HG03521 (cell line): Measurements from ENCODE around the gene CD151.

Source experiments
- ATAC-seq: cut with Tn5 transposase; IDR thresholded peaks from one replicate; pipeline ENCODE4 v1.9.1; 2021; ENCODE audit warnings: mild to moderate bottlenecking, moderate library complexity; ENCODE audit not compliant: unreplicated experiment

CD151 gene

DNA sequence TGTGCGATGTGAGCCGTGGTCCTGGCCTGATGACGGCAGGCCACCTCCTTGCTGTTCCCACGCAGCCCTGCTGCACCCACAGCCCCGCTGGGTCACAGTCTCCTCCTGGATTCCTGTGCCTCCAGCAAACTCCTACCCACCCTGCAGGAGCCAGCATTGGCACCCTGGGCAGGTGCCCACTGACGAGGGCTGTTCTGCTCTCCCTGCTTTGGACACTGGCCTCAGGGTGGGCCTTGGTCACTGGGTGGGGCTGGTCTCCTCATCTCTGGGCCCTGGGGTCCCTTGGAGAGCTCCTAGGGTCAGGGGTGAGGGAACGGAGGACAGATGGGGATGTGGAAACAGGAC is 22.6 kb downstream of the CD151 start:
- ATAC-seq, result no peak

DNA sequence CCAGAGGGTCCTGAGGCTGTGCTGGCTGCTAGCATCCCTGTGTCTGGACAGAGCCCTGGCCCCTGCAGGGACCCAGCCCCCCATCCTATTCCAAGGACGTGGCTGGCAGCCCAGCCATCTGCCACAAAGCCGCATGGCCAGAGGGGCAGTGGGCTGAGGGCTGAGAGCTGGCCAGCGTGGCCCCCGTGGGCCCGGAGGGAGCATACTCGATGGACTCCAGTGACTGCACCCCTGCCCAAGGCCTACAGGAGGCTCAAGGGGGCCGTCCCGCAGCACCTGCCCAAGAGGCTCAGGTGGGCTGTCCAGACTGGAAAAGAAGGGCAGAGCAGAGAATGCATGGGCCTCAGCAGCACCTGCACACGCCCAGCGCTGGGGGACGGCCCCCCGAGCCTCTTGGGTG is 23.0 kb downstream of the CD151 start:
- ATAC-seq, result no peak

DNA sequence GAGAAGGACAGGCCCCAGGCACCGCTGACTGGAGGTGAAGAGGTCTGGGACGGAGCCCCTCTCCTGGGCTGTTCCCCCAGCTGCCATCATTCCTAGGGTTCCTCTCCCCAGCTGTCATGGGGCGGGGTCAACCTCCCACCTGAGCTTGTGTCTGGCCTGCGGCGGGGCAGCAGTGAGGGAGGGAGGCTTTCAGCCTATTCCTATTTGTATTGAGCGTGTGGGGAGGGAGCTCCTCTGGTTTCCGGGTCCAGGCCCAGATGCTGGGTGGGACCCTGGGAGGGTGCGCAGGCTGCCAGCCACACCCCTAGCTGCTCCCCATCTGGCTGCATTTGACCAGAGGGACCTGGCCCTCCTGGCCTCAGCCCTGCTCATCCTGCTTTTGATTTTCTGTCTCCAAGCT is 23.6 kb downstream of the CD151 start:
- no peak for ATAC-seq

DNA sequence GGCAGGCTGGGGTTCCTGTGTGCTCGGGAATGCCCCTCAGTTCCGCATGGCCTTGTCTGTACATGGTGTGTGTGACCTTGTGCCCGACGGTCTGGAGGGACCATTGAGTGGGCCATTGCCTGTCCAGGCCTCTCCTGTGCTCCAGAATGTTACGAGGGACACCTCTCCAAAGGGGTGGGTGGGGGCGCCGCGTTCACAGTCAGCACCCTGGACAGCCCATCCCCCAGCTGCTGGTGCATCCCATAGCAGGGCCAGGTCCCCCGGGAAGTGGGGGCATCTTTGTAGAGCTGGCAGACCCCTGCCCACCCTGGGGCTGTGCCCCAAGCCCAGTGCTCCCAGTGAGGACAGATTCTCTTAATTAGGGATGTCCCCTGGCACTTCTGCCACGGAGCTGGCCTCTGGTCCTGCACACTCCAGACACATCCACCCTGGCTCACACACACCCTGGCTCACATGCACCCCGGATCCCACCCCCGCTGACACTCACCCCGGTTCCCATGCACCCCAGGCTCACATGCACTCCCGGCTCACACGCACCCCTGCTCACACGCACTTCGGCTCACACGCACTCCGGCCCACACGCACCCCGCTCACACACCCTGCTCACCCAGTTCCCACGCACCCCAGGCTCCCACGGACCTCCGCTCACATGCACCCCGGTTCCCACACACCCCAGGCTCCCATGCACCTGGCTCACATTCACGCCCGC is 25.5 kb downstream of the CD151 start:
- ATAC-seq, result no peak

DNA sequence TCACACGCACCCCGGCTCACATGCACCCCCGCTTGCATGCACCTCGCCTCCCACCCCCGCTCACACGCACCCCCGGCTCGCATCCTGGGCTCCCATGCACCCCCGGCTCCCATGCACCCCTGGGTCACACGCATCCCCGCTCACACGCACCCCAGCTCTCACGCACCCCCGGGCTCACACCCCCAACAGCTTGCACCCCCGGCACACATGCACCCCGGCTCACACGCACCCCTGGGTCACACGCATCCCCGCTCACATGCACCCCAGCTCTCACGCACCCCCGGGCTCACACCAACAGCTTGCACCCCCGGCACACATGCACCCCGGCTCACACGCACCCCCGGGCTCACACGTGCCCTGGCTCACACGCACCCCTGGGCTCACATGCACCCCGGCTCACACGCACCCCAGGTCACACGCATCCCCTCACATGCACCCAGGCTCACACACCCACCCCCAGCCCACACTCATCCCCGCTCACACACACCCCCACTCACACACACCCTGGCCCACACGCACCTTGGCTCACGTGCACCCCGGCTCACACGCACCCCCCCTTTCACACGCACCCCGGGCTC is 26.1 kb downstream of the CD151 start:
- no peak for ATAC-seq

DNA sequence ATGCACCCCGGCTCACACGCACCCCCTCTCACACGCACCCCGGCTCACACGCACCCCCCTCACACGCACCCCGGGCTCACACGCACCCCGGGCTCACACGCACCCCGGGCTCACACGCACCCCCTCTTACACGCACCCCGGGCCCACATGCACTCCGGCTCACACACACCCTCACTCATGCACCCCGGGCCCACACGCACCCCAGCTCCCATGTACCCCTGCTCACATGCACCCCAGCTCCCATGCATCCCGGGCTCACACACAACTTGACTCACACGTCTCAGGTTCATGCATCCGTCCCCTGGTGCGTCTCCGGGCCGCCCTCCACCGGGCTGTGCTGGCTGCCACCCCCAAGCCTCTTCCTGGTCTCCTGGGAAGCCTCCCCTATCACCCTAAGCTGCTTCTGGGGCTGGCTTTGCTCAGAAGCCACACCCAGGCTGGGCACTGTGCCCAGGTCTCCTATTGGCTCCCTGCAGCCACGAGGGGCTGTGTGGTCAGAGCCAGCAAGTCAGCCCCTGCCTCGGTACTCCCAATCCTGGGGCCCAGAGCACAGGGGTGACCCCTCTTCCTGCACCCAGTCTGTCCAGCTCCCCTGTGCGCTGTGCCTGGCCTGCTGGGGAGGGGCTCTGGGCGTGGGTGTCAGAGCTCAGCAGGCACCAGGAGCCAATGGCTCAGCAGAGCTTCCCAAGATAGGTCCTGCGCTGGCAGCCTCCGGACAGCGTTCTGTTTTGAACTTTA is 26.8 kb downstream of the CD151 start:
- ATAC-seq, result no peak

DNA sequence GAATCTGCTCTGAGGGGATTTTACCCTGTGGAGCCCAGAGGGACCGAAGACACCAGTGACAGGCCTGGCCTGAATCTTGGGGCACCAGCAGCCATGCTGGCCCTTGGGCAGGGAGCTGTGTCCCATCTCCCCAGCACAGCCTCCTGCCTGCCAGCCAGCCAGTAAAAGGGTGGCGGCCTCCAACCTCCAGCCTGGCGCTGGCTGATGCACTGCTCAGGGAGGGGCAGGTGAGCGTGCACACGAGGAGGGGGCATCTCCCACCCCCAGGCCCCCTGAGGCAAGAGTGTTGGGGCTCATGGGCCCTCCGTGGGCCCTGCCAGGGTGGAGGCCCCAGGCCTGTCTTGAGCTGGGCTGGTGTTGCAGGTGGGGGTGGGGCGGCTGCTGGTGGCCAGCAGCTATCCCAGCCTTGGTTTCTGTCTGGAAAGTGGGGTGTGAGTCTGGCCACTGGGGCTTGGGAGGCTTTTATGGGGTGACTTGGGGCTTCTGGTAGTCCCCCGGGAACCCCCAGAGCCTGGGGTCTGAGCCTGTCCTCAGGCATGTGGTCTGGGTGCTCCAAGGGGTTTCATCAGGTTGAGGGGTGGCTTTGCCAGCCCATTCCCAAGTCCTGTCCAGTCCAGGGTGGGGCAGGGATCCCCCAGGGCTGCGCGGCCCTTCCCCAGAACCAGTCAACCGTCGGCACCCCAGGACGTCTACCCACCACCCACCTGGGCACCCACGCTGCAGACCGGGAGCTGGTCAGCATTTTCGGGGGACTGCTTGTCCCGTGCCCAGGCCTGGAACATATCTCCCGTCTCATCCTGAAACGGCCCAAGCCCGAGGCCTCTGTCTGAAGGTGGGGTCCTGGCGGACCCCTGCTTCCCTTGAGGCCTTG is 27.7 kb downstream of the CD151 start:
- no peak for ATAC-seq

DNA sequence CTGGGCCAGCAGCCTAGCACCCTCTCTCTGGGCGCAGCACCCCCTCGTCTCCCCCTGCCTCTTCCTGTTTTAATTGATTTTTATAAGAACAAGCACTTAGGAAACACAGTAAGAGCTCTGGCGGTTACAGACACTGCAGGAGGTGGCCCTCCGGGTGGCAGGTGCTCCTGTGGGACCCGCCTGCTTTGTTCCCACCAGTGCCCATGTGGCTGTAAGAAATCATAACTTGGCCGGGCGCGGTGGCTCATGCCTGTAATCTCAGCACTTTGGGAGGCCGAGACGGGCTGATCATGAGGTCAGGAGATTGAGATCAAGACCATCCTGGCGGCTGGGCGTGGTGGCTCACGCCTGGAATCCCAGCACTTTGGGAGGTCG is 28.3 kb downstream of the CD151 start:
- no peak for ATAC-seq

DNA sequence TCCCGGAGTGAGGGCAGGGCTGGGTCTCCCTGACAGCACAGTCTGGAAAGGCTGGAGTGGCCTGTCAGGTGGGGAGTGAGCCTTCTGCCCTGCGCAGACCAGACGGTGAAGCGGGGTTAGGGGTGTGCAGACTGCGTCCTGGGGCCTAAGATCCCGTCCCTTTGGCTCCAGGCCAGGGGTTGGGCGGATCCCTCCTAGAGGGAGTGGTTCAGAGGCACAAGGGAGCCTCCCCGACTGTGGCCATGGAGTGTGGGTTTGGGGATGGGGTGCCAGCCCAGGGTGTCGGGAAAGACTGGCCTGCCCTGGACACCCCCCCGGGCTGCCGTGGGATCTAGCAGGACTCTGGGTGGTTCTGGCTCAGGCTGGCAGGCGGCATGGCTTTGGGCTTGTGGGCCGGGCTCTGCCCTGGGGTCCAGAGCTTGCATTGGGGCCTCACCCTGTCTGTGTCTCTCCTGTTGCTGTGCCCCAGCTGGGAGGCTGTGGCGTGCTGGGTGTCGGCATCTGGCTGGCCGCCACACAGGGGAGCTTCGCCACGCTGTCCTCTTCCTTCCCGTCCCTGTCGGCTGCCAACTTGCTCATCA is 29.4 kb downstream of the CD151 start:
- ATAC-seq, result no peak

DNA sequence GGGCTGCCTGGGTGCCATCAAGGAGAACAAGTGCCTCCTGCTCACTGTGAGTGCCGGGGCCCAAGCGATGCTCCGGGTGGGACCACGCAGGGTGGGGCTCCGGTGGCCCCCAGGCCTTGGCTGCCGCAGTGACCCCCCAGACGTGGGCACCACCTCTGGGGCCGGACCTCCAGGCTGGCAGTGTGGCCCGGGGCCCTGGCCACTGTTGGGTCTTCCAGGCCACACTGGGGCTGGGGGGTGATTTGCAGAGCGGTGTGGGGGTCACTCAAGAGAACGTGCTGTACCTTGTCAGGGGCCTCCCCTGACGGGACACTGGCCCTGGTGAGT is 29.9 kb downstream of the CD151 start:
- no peak for ATAC-seq

DNA sequence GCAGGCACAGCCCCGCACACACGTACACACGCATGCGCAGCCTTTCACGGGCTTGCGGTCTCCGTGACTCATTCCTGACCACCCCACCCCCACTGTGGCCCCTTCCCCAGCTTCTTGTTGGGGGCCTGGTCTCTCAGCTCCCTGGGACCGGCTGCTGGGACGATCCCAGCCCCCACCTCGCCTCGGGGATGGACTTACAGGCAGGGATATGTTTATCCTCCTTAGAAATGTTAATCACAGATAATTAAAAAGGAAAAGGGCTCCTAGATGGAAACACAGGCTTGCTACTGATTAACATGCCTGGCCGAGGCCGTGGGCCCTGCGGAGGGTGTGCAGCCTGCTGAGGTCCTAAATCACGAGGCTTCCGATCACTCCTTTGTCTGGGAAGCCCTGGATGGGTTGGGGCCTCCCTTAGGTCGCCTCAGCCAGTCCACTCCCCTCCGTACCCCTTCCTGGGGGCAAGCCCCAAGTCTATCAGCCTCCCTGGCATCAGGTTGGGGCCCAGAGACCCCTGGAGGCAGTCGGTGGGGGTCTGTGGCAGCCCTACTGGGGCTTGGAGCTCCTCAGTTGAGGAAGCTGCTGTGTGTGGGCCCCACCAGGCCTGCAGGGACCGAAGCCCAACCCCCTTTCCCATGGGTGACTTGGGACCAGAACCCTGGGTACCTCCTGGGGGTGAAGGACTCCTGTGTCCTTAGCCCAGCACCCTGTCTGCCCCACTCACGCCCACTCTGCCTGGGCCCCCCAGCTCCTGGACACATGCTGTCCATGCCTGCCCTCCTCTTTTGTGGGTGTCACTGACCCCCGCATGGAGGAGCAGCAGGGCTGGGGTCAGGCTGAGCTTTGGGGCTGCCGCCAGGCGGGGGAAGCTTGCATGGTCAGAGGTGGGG is 30.5 kb downstream of the CD151 start:
- ATAC-seq, result no peak

DNA sequence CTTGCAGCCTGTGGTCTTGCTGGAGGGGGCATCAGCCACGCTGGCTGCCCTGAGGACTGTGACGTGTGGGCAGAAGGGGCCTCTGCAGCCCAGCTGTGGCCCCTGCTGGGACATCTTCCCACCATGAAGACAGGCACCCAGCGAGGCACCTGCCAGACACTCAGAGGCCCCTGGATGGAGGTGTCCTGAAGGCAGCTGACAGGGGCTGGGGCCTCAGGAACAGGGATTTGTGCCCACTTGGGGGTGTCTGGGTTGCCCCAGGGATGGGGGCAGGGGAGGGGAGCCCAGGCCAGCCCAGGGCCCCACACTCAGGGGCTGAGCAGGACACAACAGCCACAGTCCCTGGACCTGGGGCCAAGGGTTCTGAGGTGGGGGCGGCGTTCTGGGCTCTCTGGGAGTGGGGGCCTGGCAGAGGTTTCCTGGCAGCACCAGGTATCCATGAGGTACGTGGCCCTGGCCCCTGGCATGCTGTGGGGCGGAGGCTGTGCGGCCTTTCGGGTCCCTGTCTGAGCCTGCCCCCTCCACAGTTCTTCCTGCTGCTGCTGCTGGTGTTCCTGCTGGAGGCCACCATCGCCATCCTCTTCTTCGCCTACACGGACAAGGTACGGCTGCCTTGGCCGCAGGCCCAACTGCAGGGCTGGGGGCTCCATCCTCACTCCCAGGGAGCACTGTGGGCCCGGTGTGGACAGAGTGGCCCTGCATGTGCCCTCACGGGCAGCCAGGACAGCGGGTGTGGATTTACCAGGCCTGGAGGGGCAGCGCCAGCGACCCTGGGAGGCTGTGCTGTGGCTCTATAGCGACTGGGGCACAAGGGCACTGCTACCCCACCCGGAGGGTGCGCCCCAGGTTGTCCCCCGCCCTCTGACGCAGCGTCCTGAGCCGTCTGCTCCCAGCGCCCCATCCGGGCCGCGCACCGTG is 31.4 kb downstream of the CD151 start:
- ATAC-seq, result no peak

DNA sequence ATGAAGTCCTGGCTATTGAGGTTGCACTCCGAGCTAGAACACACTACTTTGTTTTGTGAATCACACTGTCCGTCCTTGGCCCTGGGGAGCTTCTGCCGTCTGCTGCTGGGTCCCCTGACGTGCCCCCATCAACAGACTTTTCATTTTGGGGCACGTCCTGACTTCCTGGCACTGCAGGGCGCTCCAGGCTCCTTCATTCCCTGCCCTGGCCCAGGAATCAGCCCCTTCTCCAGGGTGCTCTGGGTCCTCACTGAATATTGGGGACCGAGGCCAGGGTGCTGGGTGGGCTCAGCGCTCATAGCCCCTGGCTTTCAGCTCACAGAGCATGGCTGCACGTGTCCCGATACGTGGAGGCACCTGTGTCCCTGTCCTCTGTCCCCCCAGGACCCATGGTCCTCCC is 32.1 kb downstream of the CD151 start:
- no peak for ATAC-seq

DNA sequence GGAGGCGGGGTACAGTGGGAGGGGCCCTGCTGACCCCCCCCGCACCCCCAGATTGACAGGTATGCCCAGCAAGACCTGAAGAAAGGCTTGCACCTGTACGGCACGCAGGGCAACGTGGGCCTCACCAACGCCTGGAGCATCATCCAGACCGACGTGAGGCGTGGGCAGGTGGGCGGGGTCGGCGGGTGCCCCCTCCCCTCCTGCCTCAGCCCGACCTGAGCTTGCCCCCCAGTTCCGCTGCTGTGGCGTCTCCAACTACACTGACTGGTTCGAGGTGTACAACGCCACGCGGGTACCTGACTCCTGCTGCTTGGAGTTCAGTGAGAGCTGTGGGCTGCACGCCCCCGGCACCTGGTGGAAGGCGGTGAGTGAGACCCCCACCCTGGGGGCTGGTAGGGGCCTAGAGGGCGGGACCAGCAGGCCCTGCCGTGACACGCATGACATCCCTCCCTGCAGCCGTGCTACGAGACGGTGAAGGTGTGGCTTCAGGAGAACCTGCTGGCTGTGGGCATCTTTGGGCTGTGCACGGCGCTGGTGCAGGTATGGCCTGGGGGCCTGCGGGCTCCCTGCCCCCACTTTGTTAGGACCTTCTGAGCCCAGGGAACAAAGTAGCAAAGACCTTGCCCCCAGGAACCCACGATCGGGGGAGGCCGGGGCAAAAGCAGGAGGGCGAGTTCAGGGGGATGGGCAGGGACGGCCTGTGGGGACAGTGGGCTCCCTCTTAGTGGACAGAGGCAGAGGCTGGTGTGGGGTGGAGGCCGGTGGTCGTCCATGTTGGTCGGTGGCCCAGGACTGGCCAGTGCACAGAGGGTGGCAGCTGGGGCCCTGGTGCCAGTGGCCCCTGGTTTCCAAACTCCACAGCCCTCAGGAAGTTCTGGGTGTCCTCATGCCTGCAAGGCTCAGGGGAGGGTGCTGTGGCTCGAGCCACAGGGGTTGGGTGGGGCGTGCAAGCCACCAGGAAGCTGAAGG is 33.0 kb downstream of the CD151 start:
- ATAC-seq, result no peak

DNA sequence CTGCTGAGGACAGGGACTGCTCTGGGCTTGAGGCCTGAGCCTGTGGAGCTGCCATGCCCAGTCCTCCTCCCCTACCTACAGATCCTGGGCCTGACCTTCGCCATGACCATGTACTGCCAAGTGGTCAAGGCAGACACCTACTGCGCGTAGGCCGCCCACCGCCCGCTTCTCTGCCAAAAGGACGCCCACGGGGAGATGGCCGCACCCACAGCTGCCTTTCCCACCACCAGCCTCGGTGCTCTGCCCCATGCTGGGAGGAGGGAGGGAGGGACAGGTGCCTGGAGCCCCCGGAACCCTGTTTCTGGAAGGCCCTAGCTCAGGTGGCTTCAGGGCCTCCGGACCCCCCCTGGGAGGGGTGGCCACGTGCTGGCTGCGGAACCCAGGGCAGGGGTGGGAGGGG is 33.7 kb downstream of the CD151 start:
- no peak for ATAC-seq

DNA sequence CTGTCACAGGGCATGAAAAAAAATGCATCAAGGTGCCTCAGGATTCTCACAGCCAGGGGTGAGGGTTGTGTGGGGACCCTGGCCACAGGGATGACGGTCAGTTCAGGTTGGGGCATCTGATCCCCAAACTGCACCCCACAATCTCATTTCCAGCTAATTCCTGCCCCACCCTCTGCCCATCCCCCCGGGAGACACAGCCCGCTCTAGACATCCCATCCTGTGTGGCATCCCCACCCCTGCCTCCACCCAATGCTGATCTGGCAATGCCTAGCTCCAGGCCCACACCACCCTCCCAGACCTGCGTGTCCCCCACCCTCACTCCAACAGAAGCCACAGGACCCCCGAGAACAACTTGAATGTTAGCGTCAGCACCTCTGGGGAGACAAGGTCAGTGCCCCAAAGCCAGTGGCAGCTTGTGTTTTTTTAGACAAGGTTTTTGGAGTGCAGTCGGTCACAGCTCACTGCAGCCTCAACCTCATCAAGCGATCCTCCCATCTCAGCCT is 35.2 kb downstream of the CD151 start:
- no peak for ATAC-seq

DNA sequence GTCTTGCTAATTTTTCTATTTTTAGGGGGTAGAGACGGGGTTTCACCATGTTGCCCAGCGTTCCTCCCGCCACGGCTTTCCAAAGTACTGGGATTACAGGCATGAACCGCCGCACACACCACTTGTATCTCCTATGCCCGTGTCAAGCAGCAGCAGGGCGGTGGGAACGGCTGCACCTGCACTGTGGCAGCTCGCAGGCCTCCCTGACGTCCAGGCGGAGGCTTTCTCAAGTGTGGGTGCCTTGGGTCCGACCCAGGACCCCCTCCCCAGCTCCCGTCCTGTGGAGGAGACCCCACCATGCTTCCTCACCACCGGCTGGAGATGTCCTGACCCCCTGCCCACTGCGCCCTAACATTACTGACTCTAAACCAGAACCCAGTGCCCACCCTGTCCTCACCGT is 35.6 kb downstream of the CD151 start:
- ATAC-seq, result no peak

DNA sequence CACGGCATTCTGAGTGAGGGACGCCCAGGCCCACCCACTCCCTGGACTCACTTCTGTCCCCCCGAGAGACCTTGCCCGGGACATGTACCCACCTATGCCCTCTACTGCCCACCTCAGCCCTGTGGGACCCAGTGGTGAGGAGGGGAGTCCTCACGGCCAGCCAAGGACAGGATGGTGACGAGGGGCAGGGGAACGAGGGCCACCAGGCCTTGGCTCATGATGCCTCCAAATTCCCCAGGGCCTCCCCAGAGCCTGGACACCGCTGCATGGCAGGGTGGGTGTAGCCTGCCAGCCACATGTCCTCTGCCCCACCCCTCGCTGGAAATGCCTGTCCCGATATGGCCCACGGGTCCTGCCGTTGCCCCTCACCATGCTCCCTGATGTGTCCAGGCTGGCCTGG is 36.0 kb downstream of the CD151 start:
- ATAC-seq, result no peak
